Activated naive CD4-positive, alpha-beta T cell treated with anti-CD3 and anti-CD28 coated beads for 36 hours (primary cell): Measurements from ENCODE around the gene CHST8. TPM values are rescaled to one million over a fixed set of nuclear protein-coding genes. Genes with fewer than 3 reads are reported as not detected.

Experiments
- CTCF ChIA-PET: fragments of 350-600 bp; sonication (Branson Sonifier 250); formaldehyde crosslinking; loops from one replicate; lab custom pipeline; 2021; ENCODE audit warnings: antibody characterized with exemption; lab: Charles Lee
- DNase-seq: peaks from one replicate; pipeline ENCODE4 v3.0.0-alpha.2; 2020
- H3K27ac Mint-ChIP-seq: one replicate; pipeline ENCODE4 v1.8.0; 2021; ENCODE audit warnings: mild to moderate bottlenecking, mixed read lengths
- H3K27me3 Mint-ChIP-seq: one replicate; pipeline ENCODE4 v1.8.0; 2021; ENCODE audit warnings: low read depth, mixed read lengths
- H3K36me3 Mint-ChIP-seq: one replicate; pipeline ENCODE4 v1.8.0; 2021; ENCODE audit warnings: low read depth, mixed read lengths
- H3K4me1 Mint-ChIP-seq: one replicate; pipeline ENCODE4 v1.8.0; 2021; ENCODE audit warnings: low read depth, mixed read lengths
- H3K4me3 Mint-ChIP-seq: one replicate; pipeline ENCODE4 v1.8.0; 2021; ENCODE audit warnings: mild to moderate bottlenecking, moderate library complexity, mixed read lengths
- H3K9me3 Mint-ChIP-seq: one replicate; pipeline ENCODE4 v1.8.0; 2021; ENCODE audit warnings: mixed read lengths
- intact Hi-C: fragments of 100-400 bp; cut with micrococcal nuclease; formaldehyde crosslinking; loops from one replicate; pipeline ENCODE4 v1.15.1; 2023
- total RNA-seq, 2 experiments: library from RNA; stranded (reverse); gene quantifications; one replicate each; pipeline ENCODE4 v1.2.3, GENCODE V29; 2021

CHST8 gene
- not detected for total RNA-seq

- DNase-seq, result no peak
- CTCF ChIA-PET, result no interaction called here
- H3K4me3 Mint-ChIP-seq, result no peak within 1 kb of the TSS
- peaks cover 37% of the 10 kb centered on the region for H3K27me3 Mint-ChIP-seq
- no peaks in the 10 kb centered on the region for H3K4me1 Mint-ChIP-seq
- intact Hi-C loops, result no loop called here
- no peak within 1 kb of the TSS for H3K27ac Mint-ChIP-seq
- no peaks in the 10 kb centered on the region for H3K36me3 Mint-ChIP-seq
- H3K9me3 Mint-ChIP-seq, result no peaks in the 10 kb centered on the region
These were observed at the start of gene CHST8 for GRCh38 chr19:33621811-33622504. Gene CHST8 (plus strand): TSS chr19:33621953. CDS start chr19:33689262, 67,309 bp downstream.

- peaks cover 17% of the 10 kb centered on the region for H3K9me3 Mint-ChIP-seq
- DNase-seq, result no peak
- no peaks in the 10 kb centered on the region for H3K4me1 Mint-ChIP-seq
- H3K27me3 Mint-ChIP-seq, result peaks cover 30% of the 10 kb centered on the region
- no peak overlapping the region for H3K27ac Mint-ChIP-seq
- no peak overlapping the region for H3K4me3 Mint-ChIP-seq
- CTCF ChIA-PET, result no interaction called here
- intact Hi-C loops, result no loop called here
- no peaks in the 10 kb centered on the region for H3K36me3 Mint-ChIP-seq
These were observed 48.8 kb upstream of the CHST8 start for GRCh38 chr19:33572929-33573328.

GRCh38 chr19:33574824-33575223 lies 46.9 kb upstream of the CHST8 start:
- CTCF ChIA-PET, result no interaction called here
- H3K27ac Mint-ChIP-seq, result no peak overlapping the region
- intact Hi-C loops, result no loop called here
- no peak overlapping the region for H3K4me3 Mint-ChIP-seq
- H3K9me3 Mint-ChIP-seq, result peaks cover 17% of the 10 kb centered on the region
- peaks cover 21% of the 10 kb centered on the region for H3K27me3 Mint-ChIP-seq
- H3K36me3 Mint-ChIP-seq, result no peaks in the 10 kb centered on the region
- no peak for DNase-seq
- H3K4me1 Mint-ChIP-seq, result no peaks in the 10 kb centered on the region

GRCh38 chr19:33578697-33579096 lies 43.1 kb upstream of the CHST8 start:
- no peak overlapping the region for H3K4me3 Mint-ChIP-seq
- H3K36me3 Mint-ChIP-seq, result no peaks in the 10 kb centered on the region
- no peak overlapping the region for H3K27ac Mint-ChIP-seq
- CTCF ChIA-PET, result no interaction called here
- no peak for DNase-seq
- peaks cover 17% of the 10 kb centered on the region for H3K9me3 Mint-ChIP-seq
- H3K4me1 Mint-ChIP-seq, result no peaks in the 10 kb centered on the region
- H3K27me3 Mint-ChIP-seq, result peaks cover 8% of the 10 kb centered on the region
- intact Hi-C loops, result no loop called here

- H3K9me3 Mint-ChIP-seq, result peaks cover 4% of the 10 kb centered on the region
- CTCF ChIA-PET, result no interaction called here
- H3K27ac Mint-ChIP-seq, result no peak overlapping the region
- H3K4me1 Mint-ChIP-seq, result no peaks in the 10 kb centered on the region
- intact Hi-C loops, result no loop called here
- H3K36me3 Mint-ChIP-seq, result no peaks in the 10 kb centered on the region
- peaks cover 10% of the 10 kb centered on the region for H3K27me3 Mint-ChIP-seq
- no peak for DNase-seq
- H3K4me3 Mint-ChIP-seq, result no peak overlapping the region
These were observed 41.6 kb upstream of the CHST8 start for GRCh38 chr19:33580026-33580644.

GRCh38 chr19:33580645-33581037 lies 41.1 kb upstream of the CHST8 start:
- intact Hi-C loops, result no loop called here
- H3K27me3 Mint-ChIP-seq, result peaks cover 10% of the 10 kb centered on the region
- H3K4me1 Mint-ChIP-seq, result no peaks in the 10 kb centered on the region
- CTCF ChIA-PET, result no interaction called here
- no peak for DNase-seq
- no peaks in the 10 kb centered on the region for H3K36me3 Mint-ChIP-seq
- peaks cover 3% of the 10 kb centered on the region for H3K9me3 Mint-ChIP-seq
- no peak overlapping the region for H3K4me3 Mint-ChIP-seq
- no peak overlapping the region for H3K27ac Mint-ChIP-seq

- Mint-ChIP-seq H3K27ac (no peak overlapping the region), H3K4me1 (no peaks in the 10 kb centered on the region), H3K36me3 (peaks cover 1% of the 10 kb centered on the region), H3K4me3 (no peak overlapping the region), H3K27me3 (peaks cover 9% of the 10 kb centered on the region), H3K9me3 (peaks cover 11% of the 10 kb centered on the region)
- no peak for DNase-seq
- CTCF ChIA-PET, result no interaction called here
- intact Hi-C loops, result no loop called here
These were observed 38.8 kb upstream of the CHST8 start for GRCh38 chr19:33582914-33583313.

- Mint-ChIP-seq H3K27me3 (peaks cover 5% of the 10 kb centered on the region), H3K27ac (no peak overlapping the region), H3K9me3 (peaks cover 26% of the 10 kb centered on the region), H3K36me3 (peaks cover 1% of the 10 kb centered on the region), H3K4me1 (no peaks in the 10 kb centered on the region), H3K4me3 (no peak overlapping the region)
- intact Hi-C loops, result no loop called here
- CTCF ChIA-PET, result no interaction called here
- DNase-seq, result no peak
These were observed 34.6 kb upstream of the CHST8 start for GRCh38 chr19:33587150-33587549.

GRCh38 chr19:33590224-33590623 lies 31.5 kb upstream of the CHST8 start:
- Mint-ChIP-seq H3K4me3 (no peak overlapping the region), H3K4me1 (no peaks in the 10 kb centered on the region), H3K36me3 (peaks cover 1% of the 10 kb centered on the region), H3K27me3 (peaks cover 7% of the 10 kb centered on the region), H3K9me3 (peaks cover 26% of the 10 kb centered on the region), H3K27ac (no peak overlapping the region)
- intact Hi-C loops, result no loop called here
- no peak for DNase-seq
- CTCF ChIA-PET, result no interaction called here

GRCh38 chr19:33595783-33596182 lies 26.0 kb upstream of the CHST8 start:
- H3K27ac Mint-ChIP-seq, result no peak overlapping the region
- H3K4me1 Mint-ChIP-seq, result no peaks in the 10 kb centered on the region
- intact Hi-C loops, result no loop called here
- CTCF ChIA-PET, result no interaction called here
- H3K27me3 Mint-ChIP-seq, result peaks cover 14% of the 10 kb centered on the region
- no peak for DNase-seq
- no peaks in the 10 kb centered on the region for H3K36me3 Mint-ChIP-seq
- peaks cover 3% of the 10 kb centered on the region for H3K9me3 Mint-ChIP-seq
- no peak overlapping the region for H3K4me3 Mint-ChIP-seq

- DNase-seq, result no peak
- Mint-ChIP-seq H3K36me3 (no peaks in the 10 kb centered on the region), H3K27me3 (peaks cover 5% of the 10 kb centered on the region), H3K4me1 (no peaks in the 10 kb centered on the region), H3K9me3 (peaks cover 16% of the 10 kb centered on the region), H3K4me3 (no peak overlapping the region), H3K27ac (no peak overlapping the region)
- CTCF ChIA-PET, result no interaction called here
- intact Hi-C loops, result no loop called here
These were observed 20.2 kb upstream of the CHST8 start for GRCh38 chr19:33601583-33601982.

GRCh38 chr19:33602576-33603204 lies 19.1 kb upstream of the CHST8 start:
- peaks cover 5% of the 10 kb centered on the region for H3K27me3 Mint-ChIP-seq
- H3K36me3 Mint-ChIP-seq, result no peaks in the 10 kb centered on the region
- intact Hi-C loops, result no loop called here
- CTCF ChIA-PET, result no interaction called here
- H3K4me3 Mint-ChIP-seq, result no peak overlapping the region
- H3K4me1 Mint-ChIP-seq, result no peaks in the 10 kb centered on the region
- peaks cover 16% of the 10 kb centered on the region for H3K9me3 Mint-ChIP-seq
- DNase-seq, result no peak
- H3K27ac Mint-ChIP-seq, result no peak overlapping the region

- H3K4me3 Mint-ChIP-seq, result no peak overlapping the region
- no peaks in the 10 kb centered on the region for H3K36me3 Mint-ChIP-seq
- intact Hi-C loops, result no loop called here
- DNase-seq, result no peak
- CTCF ChIA-PET, result no interaction called here
- peaks cover 16% of the 10 kb centered on the region for H3K9me3 Mint-ChIP-seq
- H3K27me3 Mint-ChIP-seq, result peaks cover 5% of the 10 kb centered on the region
- H3K27ac Mint-ChIP-seq, result no peak overlapping the region
- no peaks in the 10 kb centered on the region for H3K4me1 Mint-ChIP-seq
These were observed 18.4 kb upstream of the CHST8 start for GRCh38 chr19:33603377-33603776.
